Measurements from ENCODE around the gene IZUMO1R. TPM values are rescaled to one million over a fixed set of nuclear protein-coding genes. Genes with fewer than 3 reads are reported as not detected.

Gene IZUMO1R
- total and polyA plus RNA-seq, 2 experiments from 2014 or later, result not detected

- Histone ChIP-seq H3K4me1 (ENCODE audit: low read depth) (no peaks in the 10 kb centered on the region), H3K4me3 (no peak overlapping the region), H3K9me3 (ENCODE audit: low read depth) (no peaks in the 10 kb centered on the region), H3K27me3 (no peaks in the 10 kb centered on the region), H3K27ac (no peak overlapping the region), H3K36me3 (no peaks in the 10 kb centered on the region)
- DNase-seq (ENCODE audit: low read depth in 1 of 2, low spot score in 1 of 2), result peak; percentile 32 to 38
- peak; percentile 48 for TF ChIP-seq CTCF (IDR thresholded peaks at IDR 0.05; ENCODE audit: low read depth, low read length)
These were observed 21.3 kb downstream of the IZUMO1R start for GRCh38 chr11:94325681-94326080.

- no peaks in the 10 kb centered on the region for H3K36me3 ChIP-seq
- no peak for DNase-seq (ENCODE audit: low read depth in 1 of 2, low spot score in 1 of 2)
- H3K9me3 ChIP-seq (ENCODE audit: low read depth), result no peaks in the 10 kb centered on the region
- H3K4me3 ChIP-seq, result no peak overlapping the region
- H3K27ac ChIP-seq, result no peak overlapping the region
- no peaks in the 10 kb centered on the region for H3K27me3 ChIP-seq
- H3K4me1 ChIP-seq (ENCODE audit: low read depth), result no peaks in the 10 kb centered on the region
- no peak for TF ChIP-seq CTCF (IDR thresholded peaks at IDR 0.05; ENCODE audit: low read depth, low read length)
These were observed 22.6 kb downstream of the IZUMO1R start for GRCh38 chr11:94326947-94327346.

- Histone ChIP-seq H3K9me3 (ENCODE audit: low read depth) (no peaks in the 10 kb centered on the region), H3K36me3 (no peaks in the 10 kb centered on the region), H3K27me3 (no peaks in the 10 kb centered on the region), H3K4me1 (ENCODE audit: low read depth) (no peaks in the 10 kb centered on the region), H3K4me3 (no peak overlapping the region), H3K27ac (no peak overlapping the region)
- TF ChIP-seq CTCF (IDR thresholded peaks at IDR 0.05; ENCODE audit: low read depth, low read length), result no peak
- DNase-seq (ENCODE audit: low read depth in 1 of 2, low spot score in 1 of 2), result no peak
These were observed 24.3 kb downstream of the IZUMO1R start for GRCh38 chr11:94328587-94329080.

- H3K4me3 ChIP-seq, result no peak overlapping the region
- H3K27me3 ChIP-seq, result no peaks in the 10 kb centered on the region
- H3K36me3 ChIP-seq, result no peaks in the 10 kb centered on the region
- H3K4me1 ChIP-seq (ENCODE audit: low read depth), result no peaks in the 10 kb centered on the region
- TF ChIP-seq CTCF (IDR thresholded peaks at IDR 0.05; ENCODE audit: low read depth, low read length), result no peak
- H3K27ac ChIP-seq, result no peak overlapping the region
- H3K9me3 ChIP-seq (ENCODE audit: low read depth), result no peaks in the 10 kb centered on the region
- no peak for DNase-seq (ENCODE audit: low read depth in 1 of 2, low spot score in 1 of 2)
These were observed 25.1 kb downstream of the IZUMO1R start for GRCh38 chr11:94329501-94329900.

GRCh38 chr11:94330789-94331188 lies 26.4 kb downstream of the IZUMO1R start:
- Histone ChIP-seq H3K4me1 (ENCODE audit: low read depth) (no peaks in the 10 kb centered on the region), H3K27ac (no peak overlapping the region), H3K27me3 (no peaks in the 10 kb centered on the region), H3K4me3 (no peak overlapping the region), H3K36me3 (no peaks in the 10 kb centered on the region), H3K9me3 (ENCODE audit: low read depth) (no peaks in the 10 kb centered on the region)
- TF ChIP-seq CTCF (IDR thresholded peaks at IDR 0.05; ENCODE audit: low read depth, low read length), result no peak
- no peak for DNase-seq (ENCODE audit: low read depth in 1 of 2, low spot score in 1 of 2)

- no peaks in the 10 kb centered on the region for H3K36me3 ChIP-seq
- no peak for TF ChIP-seq CTCF (IDR thresholded peaks at IDR 0.05; ENCODE audit: low read depth, low read length)
- no peak overlapping the region for H3K4me3 ChIP-seq
- H3K9me3 ChIP-seq (ENCODE audit: low read depth), result no peaks in the 10 kb centered on the region
- no peak overlapping the region for H3K27ac ChIP-seq
- no peaks in the 10 kb centered on the region for H3K27me3 ChIP-seq
- DNase-seq (ENCODE audit: low read depth in 1 of 2, low spot score in 1 of 2), result no peak
- no peaks in the 10 kb centered on the region for H3K4me1 ChIP-seq (ENCODE audit: low read depth)
These were observed 28.4 kb downstream of the IZUMO1R start for GRCh38 chr11:94332814-94333213.
